GM21423 (cell line): ENCODE results near the gene KRTAP10-2.

Experiments used
- ATAC-seq: cut with Tn5 transposase; IDR thresholded peaks from one replicate; pipeline ENCODE4 v1.9.1; 2021; ENCODE audit warnings: mild to moderate bottlenecking, moderate library complexity; ENCODE audit not compliant: unreplicated experiment

KRTAP10-2 gene

GRCh38 chr21:44540741-44541288 lies 10.5 kb downstream of the KRTAP10-2 start:
- ATAC-seq: no peak

- ATAC-seq: no peak
These were observed 11.2 kb downstream of the KRTAP10-2 start, which contains the start of gene KRTAP10-1 for GRCh38 chr21:44539991-44540666. Gene KRTAP10-1 (minus strand): TSS chr21:44540195. CDS start chr21:44540150, 45 bp downstream.

- no peak for ATAC-seq
These were observed 12.3 kb downstream of the KRTAP10-2 start for GRCh38 chr21:44539046-44539445.

- no peak for ATAC-seq
These were observed 13.1 kb downstream of the KRTAP10-2 start for GRCh38 chr21:44537930-44538911.

GRCh38 chr21:44535963-44536362 lies 15.3 kb downstream of the KRTAP10-2 start:
- no peak for ATAC-seq

GRCh38 chr21:44534688-44535087 lies 16.6 kb downstream of the KRTAP10-2 start:
- no peak for ATAC-seq

- no peak for ATAC-seq
These were observed 17.2 kb downstream of the KRTAP10-2 start for GRCh38 chr21:44533891-44534627.

GRCh38 chr21:44533121-44533890 lies 18.0 kb downstream of the KRTAP10-2 start:
- ATAC-seq: no peak

- ATAC-seq: no peak
These were observed 18.6 kb downstream of the KRTAP10-2 start for GRCh38 chr21:44532712-44533111.

- no peak for ATAC-seq
These were observed 19.4 kb downstream of the KRTAP10-2 start for GRCh38 chr21:44531606-44532564.

- ATAC-seq: no peak
These were observed 20.3 kb downstream of the KRTAP10-2 start for GRCh38 chr21:44530903-44531605.

GRCh38 chr21:44530221-44530902 lies 20.9 kb downstream of the KRTAP10-2 start:
- ATAC-seq: no peak

GRCh38 chr21:44529503-44530125 lies 21.7 kb downstream of the KRTAP10-2 start:
- no peak for ATAC-seq

- ATAC-seq: no peak
These were observed 22.3 kb downstream of the KRTAP10-2 start for GRCh38 chr21:44529011-44529421.

GRCh38 chr21:44528634-44528995 lies 22.7 kb downstream of the KRTAP10-2 start:
- ATAC-seq: no peak

GRCh38 chr21:44527983-44528633 lies 23.2 kb downstream of the KRTAP10-2 start:
- ATAC-seq: no peak
